SK-N-MC (cell line): Measurements from ENCODE around the gene NRP2.

Experiments
- EZH2 ChIP-seq: fragments of 200-600 bp; sonication (generic); IDR thresholded peaks from one replicate; pipeline ENCODE4 v1.6.1; 2017; ENCODE audit warnings: antibody characterized with exemption
- POLR2AphosphoS5 ChIP-seq: IDR thresholded peaks from 2 replicates; pipeline ENCODE4 v1.6.1; 2012; ENCODE audit warnings: mild to moderate bottlenecking, low read depth, low read length, borderline replicate concordance

DNA sequence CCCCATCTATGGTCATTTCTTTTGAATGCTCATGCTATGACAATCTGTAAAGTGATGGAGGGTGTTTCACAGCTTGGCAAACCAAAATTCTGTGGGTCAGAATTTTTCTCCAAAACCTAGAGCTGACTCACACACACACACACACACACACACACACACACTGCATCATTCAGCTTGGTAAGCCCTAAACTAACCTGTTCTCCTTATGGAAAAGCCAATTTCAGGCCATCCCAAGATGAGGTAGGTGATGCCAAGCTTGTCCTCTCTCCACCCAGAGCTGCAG, 45.0 kb upstream of the NRP2 start:
- TF ChIP-seq EZH2 (no peak), POLR2AphosphoS5 (no peak)
